WTC11 (cell line): ENCODE results near the gene RAPH1. TPM values are rescaled to one million over a fixed set of nuclear protein-coding genes. Genes with fewer than 3 reads are reported as not detected.

ENCODE experiments used
- ATAC-seq: fragments of 200-7000 bp; cut with Tn5 transposase; 2 replicates; pipeline ENCODE4 v1.10.0; 2021; ENCODE audit warnings: mild to moderate bottlenecking, moderate library complexity
- CTCF ChIA-PET: fragments of 300-600 bp; sonication (Branson Sonifier 250); formaldehyde crosslinking; loops from one replicate; lab custom pipeline; 2021; ENCODE audit warnings: antibody characterized with exemption; lab: Charles Lee
- POLR2A ChIA-PET: fragments of 350-600 bp; sonication (Branson Sonifier 250); formaldehyde crosslinking; loops from one replicate; lab custom pipeline; 2021; ENCODE audit warnings: antibody characterized with exemption; lab: Charles Lee
- DNase-seq: peaks from one replicate; pipeline ENCODE4 v3.0.0; 2021; ENCODE audit warnings: low spot score
- H3K27ac Mint-ChIP-seq: 2 replicates; pipeline ENCODE4 v1.8.0; 2021; ENCODE audit warnings: mixed read lengths
- H3K27me3 Mint-ChIP-seq: 2 replicates; pipeline ENCODE4 v1.8.0; 2021; ENCODE audit warnings: low read depth, mild to moderate bottlenecking, moderate library complexity, mixed read lengths
- H3K36me3 Mint-ChIP-seq: 2 replicates; pipeline ENCODE4 v1.8.0; 2021; ENCODE audit warnings: mixed read lengths
- H3K4me1 Mint-ChIP-seq: 2 replicates; pipeline ENCODE4 v1.8.0; 2022; ENCODE audit warnings: mixed read lengths
- H3K4me3 Mint-ChIP-seq: 2 replicates; pipeline ENCODE4 v1.8.0; 2021; ENCODE audit warnings: mild to moderate bottlenecking, moderate library complexity, mixed read lengths
- H3K9me3 Mint-ChIP-seq: 2 replicates; pipeline ENCODE4 v1.8.0; 2021; ENCODE audit warnings: mixed read lengths
- CREM ChIP-seq: sonication (generic); formaldehyde crosslinking; IDR thresholded peaks from 2 replicates; pipeline ENCODE4 v1.8.1; 2022; ENCODE audit warnings: mild to moderate bottlenecking, missing genetic modification reagents, moderate library complexity
- EMX1 ChIP-seq: fragments of 250-450 bp; sonication (Bioruptor Pico); IDR thresholded peaks from 2 replicates; pipeline ENCODE4 v1.8.0; 2021; ENCODE audit warnings: mild to moderate bottlenecking
- ESRRA ChIP-seq: sonication (generic); formaldehyde crosslinking; IDR thresholded peaks from 2 replicates; pipeline ENCODE4 v1.8.1; 2022; ENCODE audit warnings: mild to moderate bottlenecking, missing genetic modification reagents, borderline replicate concordance
- GRHL2 ChIP-seq: fragments of 250-450 bp; sonication (Bioruptor Pico); IDR thresholded peaks from 2 replicates; pipeline ENCODE4 v1.8.0; 2022; ENCODE audit warnings: mild to moderate bottlenecking, moderate library complexity; ENCODE audit not compliant: insufficient replicate concordance, severe bottlenecking
- GTF2I ChIP-seq: fragments of 250-450 bp; sonication (Bioruptor Pico); conservative IDR thresholded peaks from 2 replicates; pipeline ENCODE4 v1.4.0; 2021; ENCODE audit warnings: mild to moderate bottlenecking
- HMGA2 ChIP-seq: fragments of 250-450 bp; sonication (Bioruptor Pico); IDR thresholded peaks from 2 replicates; pipeline ENCODE4 v1.4.0; 2021; ENCODE audit warnings: mild to moderate bottlenecking, moderate library complexity
- JAZF1 ChIP-seq: fragments of 250-450 bp; sonication (Bioruptor Pico); IDR thresholded peaks from 2 replicates; pipeline ENCODE4 v1.9.0; 2021; ENCODE audit warnings: moderate library complexity, mild to moderate bottlenecking, inconsistent platforms
- NFATC4 ChIP-seq: fragments of 250-450 bp; sonication (Bioruptor Pico); IDR thresholded peaks from 2 replicates; pipeline ENCODE4 v1.9.0; 2021; ENCODE audit warnings: mild to moderate bottlenecking
- RELA ChIP-seq: sonication (generic); formaldehyde crosslinking; IDR thresholded peaks from 2 replicates; pipeline ENCODE4 v1.8.1; 2022; ENCODE audit warnings: missing genetic modification reagents, mild to moderate bottlenecking, borderline replicate concordance
- SP1 ChIP-seq: sonication (generic); formaldehyde crosslinking; conservative IDR thresholded peaks from 2 replicates; pipeline ENCODE4 v1.8.1; 2022; ENCODE audit warnings: missing genetic modification reagents
- ZNF263 ChIP-seq: sonication (generic); formaldehyde crosslinking; IDR thresholded peaks from 2 replicates; pipeline ENCODE4 v1.8.1; 2022; ENCODE audit warnings: low read depth, mild to moderate bottlenecking, moderate library complexity, missing genetic modification reagents
- ZNF416 ChIP-seq: fragments of 250-450 bp; sonication (Bioruptor Pico); IDR thresholded peaks from 2 replicates; pipeline ENCODE4 v1.9.0; 2021; ENCODE audit warnings: mild to moderate bottlenecking, inconsistent platforms
- ZNF425 ChIP-seq: fragments of 250-450 bp; sonication (Bioruptor Pico); conservative IDR thresholded peaks from 2 replicates; pipeline ENCODE4 v1.9.0; 2021; ENCODE audit warnings: mild to moderate bottlenecking
- total RNA-seq: library from RNA; stranded (reverse); gene quantifications from 3 replicates; pipeline ENCODE4 v1.2.3, GENCODE V29; 2021
- TF ChIP-seq, protein P1 (sequence below): sonication (generic); formaldehyde crosslinking; IDR thresholded peaks from 2 replicates; pipeline ENCODE4 v1.8.0; 2023; ENCODE audit warnings: mild to moderate bottlenecking, missing genetic modification reagents
- TF ChIP-seq, protein P2 (sequence below): sonication (generic); formaldehyde crosslinking; IDR thresholded peaks from 2 replicates; pipeline ENCODE4 v1.8.1; 2023; ENCODE audit warnings: mild to moderate bottlenecking, missing genetic modification reagents
- TF ChIP-seq, protein P3 (sequence below): sonication (generic); formaldehyde crosslinking; IDR thresholded peaks from 2 replicates; pipeline ENCODE4 v1.8.1; 2023; ENCODE audit warnings: mild to moderate bottlenecking, missing genetic modification reagents, borderline replicate concordance
- TF ChIP-seq, protein P4 (sequence below): fragments of 250-450 bp; sonication (Bioruptor Pico); IDR thresholded peaks from 2 replicates; pipeline ENCODE4 v1.9.0; 2021; ENCODE audit warnings: mild to moderate bottlenecking

RAPH1 gene
- total RNA-seq, 1 experiment from 2014 or later: 24.6 TPM

GRCh38 chr2:203412546-203413331, 122.4 kb downstream of the RAPH1 start:
- DNase-seq (no peak), ATAC-seq (no peak)
- CTCF ChIA-PET: no interaction called here
- no peaks in the 10 kb centered on the region for H3K27me3 Mint-ChIP-seq
- no peak overlapping the region for H3K4me3 Mint-ChIP-seq
- H3K36me3 Mint-ChIP-seq: peaks cover 51% of the 10 kb centered on the region
- TF ChIP-seq HMGA2 (CRISPR knock-in tag): no peak
- TF ChIP-seq, protein P1, sequence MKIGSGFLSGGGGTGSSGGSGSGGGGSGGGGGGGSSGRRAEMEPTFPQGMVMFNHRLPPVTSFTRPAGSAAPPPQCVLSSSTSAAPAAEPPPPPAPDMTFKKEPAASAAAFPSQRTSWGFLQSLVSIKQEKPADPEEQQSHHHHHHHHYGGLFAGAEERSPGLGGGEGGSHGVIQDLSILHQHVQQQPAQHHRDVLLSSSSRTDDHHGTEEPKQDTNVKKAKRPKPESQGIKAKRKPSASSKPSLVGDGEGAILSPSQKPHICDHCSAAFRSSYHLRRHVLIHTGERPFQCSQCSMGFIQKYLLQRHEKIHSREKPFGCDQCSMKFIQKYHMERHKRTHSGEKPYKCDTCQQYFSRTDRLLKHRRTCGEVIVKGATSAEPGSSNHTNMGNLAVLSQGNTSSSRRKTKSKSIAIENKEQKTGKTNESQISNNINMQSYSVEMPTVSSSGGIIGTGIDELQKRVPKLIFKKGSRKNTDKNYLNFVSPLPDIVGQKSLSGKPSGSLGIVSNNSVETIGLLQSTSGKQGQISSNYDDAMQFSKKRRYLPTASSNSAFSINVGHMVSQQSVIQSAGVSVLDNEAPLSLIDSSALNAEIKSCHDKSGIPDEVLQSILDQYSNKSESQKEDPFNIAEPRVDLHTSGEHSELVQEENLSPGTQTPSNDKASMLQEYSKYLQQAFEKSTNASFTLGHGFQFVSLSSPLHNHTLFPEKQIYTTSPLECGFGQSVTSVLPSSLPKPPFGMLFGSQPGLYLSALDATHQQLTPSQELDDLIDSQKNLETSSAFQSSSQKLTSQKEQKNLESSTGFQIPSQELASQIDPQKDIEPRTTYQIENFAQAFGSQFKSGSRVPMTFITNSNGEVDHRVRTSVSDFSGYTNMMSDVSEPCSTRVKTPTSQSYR (CRISPR knock-in tag): no peak
- no peak overlapping the region for H3K27ac Mint-ChIP-seq
- no peaks in the 10 kb centered on the region for H3K4me1 Mint-ChIP-seq
- H3K9me3 Mint-ChIP-seq: no peaks in the 10 kb centered on the region
- POLR2A ChIA-PET: interaction anchor here (0.6 kb wide), 1 partner anchor 83 kb away, joined by 7 read pairs; no protein-coding TSS in a partner anchor

GRCh38 chr2:203407496-203407895, 127.6 kb downstream of the RAPH1 start:
- CTCF ChIA-PET: no interaction called here
- Mint-ChIP-seq H3K27ac (no peak overlapping the region), H3K4me1 (no peaks in the 10 kb centered on the region)
- TF ChIP-seq, protein P2, sequence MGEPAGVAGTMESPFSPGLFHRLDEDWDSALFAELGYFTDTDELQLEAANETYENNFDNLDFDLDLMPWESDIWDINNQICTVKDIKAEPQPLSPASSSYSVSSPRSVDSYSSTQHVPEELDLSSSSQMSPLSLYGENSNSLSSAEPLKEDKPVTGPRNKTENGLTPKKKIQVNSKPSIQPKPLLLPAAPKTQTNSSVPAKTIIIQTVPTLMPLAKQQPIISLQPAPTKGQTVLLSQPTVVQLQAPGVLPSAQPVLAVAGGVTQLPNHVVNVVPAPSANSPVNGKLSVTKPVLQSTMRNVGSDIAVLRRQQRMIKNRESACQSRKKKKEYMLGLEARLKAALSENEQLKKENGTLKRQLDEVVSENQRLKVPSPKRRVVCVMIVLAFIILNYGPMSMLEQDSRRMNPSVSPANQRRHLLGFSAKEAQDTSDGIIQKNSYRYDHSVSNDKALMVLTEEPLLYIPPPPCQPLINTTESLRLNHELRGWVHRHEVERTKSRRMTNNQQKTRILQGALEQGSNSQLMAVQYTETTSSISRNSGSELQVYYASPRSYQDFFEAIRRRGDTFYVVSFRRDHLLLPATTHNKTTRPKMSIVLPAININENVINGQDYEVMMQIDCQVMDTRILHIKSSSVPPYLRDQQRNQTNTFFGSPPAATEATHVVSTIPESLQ: no peak
- TF ChIP-seq ESRRA (CRISPR knock-in tag) (no peak), RELA (no peak), GRHL2 (CRISPR knock-in tag) (no peak), SP1 (no peak), ZNF263 (no peak), CREM (CRISPR knock-in tag) (no peak), EMX1 (CRISPR knock-in tag) (no peak), GTF2I (CRISPR knock-in tag) (no peak), NFATC4 (CRISPR knock-in tag) (no peak), ZNF416 (no peak), ZNF425 (CRISPR knock-in tag) (no peak), JAZF1 (CRISPR knock-in tag) (no peak)
- TF ChIP-seq, protein P3, sequence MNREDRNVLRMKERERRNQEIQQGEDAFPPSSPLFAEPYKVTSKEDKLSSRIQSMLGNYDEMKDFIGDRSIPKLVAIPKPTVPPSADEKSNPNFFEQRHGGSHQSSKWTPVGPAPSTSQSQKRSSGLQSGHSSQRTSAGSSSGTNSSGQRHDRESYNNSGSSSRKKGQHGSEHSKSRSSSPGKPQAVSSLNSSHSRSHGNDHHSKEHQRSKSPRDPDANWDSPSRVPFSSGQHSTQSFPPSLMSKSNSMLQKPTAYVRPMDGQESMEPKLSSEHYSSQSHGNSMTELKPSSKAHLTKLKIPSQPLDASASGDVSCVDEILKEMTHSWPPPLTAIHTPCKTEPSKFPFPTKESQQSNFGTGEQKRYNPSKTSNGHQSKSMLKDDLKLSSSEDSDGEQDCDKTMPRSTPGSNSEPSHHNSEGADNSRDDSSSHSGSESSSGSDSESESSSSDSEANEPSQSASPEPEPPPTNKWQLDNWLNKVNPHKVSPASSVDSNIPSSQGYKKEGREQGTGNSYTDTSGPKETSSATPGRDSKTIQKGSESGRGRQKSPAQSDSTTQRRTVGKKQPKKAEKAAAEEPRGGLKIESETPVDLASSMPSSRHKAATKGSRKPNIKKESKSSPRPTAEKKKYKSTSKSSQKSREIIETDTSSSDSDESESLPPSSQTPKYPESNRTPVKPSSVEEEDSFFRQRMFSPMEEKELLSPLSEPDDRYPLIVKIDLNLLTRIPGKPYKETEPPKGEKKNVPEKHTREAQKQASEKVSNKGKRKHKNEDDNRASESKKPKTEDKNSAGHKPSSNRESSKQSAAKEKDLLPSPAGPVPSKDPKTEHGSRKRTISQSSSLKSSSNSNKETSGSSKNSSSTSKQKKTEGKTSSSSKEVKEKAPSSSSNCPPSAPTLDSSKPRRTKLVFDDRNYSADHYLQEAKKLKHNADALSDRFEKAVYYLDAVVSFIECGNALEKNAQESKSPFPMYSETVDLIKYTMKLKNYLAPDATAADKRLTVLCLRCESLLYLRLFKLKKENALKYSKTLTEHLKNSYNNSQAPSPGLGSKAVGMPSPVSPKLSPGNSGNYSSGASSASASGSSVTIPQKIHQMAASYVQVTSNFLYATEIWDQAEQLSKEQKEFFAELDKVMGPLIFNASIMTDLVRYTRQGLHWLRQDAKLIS: no peak
- TF ChIP-seq, protein P4, sequence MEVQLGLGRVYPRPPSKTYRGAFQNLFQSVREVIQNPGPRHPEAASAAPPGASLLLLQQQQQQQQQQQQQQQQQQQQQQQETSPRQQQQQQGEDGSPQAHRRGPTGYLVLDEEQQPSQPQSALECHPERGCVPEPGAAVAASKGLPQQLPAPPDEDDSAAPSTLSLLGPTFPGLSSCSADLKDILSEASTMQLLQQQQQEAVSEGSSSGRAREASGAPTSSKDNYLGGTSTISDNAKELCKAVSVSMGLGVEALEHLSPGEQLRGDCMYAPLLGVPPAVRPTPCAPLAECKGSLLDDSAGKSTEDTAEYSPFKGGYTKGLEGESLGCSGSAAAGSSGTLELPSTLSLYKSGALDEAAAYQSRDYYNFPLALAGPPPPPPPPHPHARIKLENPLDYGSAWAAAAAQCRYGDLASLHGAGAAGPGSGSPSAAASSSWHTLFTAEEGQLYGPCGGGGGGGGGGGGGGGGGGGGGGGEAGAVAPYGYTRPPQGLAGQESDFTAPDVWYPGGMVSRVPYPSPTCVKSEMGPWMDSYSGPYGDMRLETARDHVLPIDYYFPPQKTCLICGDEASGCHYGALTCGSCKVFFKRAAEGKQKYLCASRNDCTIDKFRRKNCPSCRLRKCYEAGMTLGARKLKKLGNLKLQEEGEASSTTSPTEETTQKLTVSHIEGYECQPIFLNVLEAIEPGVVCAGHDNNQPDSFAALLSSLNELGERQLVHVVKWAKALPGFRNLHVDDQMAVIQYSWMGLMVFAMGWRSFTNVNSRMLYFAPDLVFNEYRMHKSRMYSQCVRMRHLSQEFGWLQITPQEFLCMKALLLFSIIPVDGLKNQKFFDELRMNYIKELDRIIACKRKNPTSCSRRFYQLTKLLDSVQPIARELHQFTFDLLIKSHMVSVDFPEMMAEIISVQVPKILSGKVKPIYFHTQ (CRISPR knock-in tag): no peak
- TF ChIP-seq, protein P1 (CRISPR knock-in tag): no peak

More at GRCh38 chr2:203407496-203407895, 127.6 kb downstream of the RAPH1 start:
- Mint-ChIP-seq H3K9me3 (no peaks in the 10 kb centered on the region), H3K4me3 (no peak overlapping the region), H3K36me3 (peaks cover 60% of the 10 kb centered on the region), H3K27me3 (no peaks in the 10 kb centered on the region)
- POLR2A ChIA-PET: no interaction called here
- no peak for DNase-seq
- ATAC-seq: no peak
